Stimulated activated CD4-positive, alpha-beta T cell treated with anti-CD3 and anti-CD28 coated beads, Interleukin-4, amount 100 ng/mL, for 24 hours (primary cell): Measurements from ENCODE around the gene FGFRL1.

Experiments used
- DNase-seq: peaks from one replicate; pipeline ENCODE4 v3.0.0-alpha.2; 2020

Gene FGFRL1

DNA sequence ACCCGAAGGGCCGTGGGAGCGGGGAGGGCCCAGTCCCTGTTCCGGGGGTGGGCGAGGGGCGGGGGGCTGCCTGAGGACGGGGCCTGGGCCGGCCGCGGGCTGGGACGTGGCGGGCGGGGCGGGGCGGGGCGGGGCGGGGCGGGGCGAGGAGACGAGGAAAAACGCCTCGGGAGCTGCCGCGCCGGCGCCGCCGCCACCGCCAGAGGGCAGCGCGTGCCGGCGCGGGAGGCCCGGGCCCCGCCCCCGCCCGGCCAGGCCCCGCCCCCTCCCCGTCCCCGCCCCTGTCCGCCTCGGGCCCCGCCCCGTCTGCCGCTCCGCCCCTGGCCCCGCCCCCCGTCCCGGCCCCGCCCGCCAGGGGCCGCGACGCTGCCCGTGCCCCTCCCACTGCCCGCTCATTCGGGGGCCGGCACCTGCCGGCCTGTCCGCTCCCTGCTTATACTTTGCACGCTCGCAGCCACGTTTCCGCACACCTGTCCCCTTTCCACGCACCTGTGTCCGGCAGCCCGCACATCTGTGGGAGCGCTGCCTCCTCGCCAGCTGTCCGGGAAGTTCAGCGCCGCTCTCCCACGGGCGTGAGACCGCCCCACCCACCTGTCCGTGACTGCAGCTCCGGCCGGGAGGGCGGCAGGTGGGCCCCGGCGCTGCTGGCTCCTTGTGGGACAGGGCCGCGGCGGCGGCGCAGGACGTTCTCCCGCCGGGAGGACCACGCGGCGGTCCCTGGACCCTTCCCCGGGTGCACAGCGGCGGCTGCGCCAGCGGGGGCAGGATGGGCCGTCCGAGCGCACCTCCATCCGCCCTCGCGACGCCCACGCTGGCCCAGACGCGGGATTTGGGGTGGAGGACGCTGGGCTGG, 1.7 kb upstream of the FGFRL1 start:
- DNase-seq = peak; percentile 73

DNA sequence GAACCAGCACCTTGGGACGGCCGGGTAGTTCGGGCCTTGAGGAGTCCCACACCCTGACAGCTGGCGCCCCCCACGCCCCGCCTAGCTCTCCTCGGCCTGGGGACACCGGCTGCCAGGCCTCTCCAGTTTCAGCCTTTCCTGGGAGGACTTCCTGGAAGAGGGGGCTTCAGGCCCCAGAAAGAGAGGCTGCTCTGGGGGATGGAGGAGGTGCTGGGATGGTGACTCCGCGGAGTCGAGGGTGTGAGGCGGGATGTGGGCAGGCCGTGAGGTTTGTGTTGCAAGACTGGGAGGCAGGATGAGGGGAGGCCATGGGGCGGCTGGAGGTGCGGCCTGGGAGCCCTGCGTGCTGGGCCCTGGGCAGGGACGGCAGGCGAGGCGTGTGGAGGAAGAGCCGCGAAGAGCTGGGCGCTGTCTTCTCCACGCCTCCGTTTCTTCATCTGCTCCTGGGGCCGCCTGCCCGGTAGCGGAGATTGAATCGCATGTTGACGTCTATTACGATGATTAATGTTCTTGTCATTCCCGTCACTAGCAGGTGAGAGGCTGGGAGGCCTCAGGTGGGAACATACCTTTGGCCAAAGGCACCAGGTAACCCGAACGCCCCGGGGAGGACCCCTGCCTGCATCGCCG, 918 bp upstream of the FGFRL1 start:
- peak; percentile 68 for DNase-seq

DNA sequence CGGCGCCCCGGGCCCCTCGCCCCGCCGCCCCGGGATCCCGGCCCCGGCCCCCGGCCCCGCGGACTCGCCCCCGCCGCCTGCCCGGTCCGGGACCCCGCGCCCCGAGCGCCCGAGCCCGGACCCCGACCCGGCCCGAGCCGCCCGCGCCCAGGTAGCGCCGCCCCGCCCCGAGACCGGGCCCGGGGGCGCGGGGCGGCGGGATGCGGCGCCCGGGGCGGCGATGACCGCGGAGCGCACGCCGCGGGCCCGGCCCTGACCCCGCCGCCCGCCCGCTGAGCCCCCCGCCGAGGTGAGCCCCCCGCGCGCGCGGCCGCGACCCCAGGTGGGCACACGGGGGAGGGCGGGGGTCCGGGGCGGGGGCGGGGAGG, 224 bp downstream of the FGFRL1 start:
- no peak for DNase-seq

DNA sequence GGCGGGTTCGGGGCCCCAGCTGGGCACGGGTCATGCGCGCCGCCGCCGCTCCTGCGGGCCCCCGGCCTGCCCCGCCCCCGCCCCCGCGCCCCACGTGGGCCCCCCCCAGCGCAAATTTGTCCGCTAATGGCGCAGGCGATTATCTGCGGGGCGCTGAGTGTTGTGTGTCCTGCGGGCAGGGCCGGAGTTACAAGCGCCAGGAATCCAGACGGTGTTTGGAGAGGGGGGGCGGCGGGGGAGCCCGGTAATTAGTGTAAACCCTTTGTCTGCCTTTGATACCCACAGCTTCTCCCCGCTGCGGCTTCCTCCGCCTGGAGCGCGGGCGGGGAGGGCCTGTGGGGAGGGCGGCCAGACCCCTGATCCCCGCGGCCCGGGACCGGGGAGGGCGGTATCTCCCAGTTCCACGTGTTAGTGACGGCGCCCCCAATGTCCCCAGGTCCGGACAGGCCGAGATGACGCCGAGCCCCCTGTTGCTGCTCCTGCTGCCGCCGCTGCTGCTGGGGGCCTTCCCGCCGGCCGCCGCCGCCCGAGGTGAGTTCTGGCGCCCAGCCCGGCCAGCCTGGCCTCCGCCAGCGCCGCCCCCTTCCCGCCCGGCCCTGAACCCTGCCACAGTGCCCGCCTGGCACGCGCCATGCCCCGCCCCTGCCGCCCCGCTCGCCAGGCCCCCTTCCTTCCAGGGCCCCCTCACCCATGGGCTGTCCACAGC, 761 bp downstream of the FGFRL1 start:
- DNase-seq = peak; percentile 31

DNA sequence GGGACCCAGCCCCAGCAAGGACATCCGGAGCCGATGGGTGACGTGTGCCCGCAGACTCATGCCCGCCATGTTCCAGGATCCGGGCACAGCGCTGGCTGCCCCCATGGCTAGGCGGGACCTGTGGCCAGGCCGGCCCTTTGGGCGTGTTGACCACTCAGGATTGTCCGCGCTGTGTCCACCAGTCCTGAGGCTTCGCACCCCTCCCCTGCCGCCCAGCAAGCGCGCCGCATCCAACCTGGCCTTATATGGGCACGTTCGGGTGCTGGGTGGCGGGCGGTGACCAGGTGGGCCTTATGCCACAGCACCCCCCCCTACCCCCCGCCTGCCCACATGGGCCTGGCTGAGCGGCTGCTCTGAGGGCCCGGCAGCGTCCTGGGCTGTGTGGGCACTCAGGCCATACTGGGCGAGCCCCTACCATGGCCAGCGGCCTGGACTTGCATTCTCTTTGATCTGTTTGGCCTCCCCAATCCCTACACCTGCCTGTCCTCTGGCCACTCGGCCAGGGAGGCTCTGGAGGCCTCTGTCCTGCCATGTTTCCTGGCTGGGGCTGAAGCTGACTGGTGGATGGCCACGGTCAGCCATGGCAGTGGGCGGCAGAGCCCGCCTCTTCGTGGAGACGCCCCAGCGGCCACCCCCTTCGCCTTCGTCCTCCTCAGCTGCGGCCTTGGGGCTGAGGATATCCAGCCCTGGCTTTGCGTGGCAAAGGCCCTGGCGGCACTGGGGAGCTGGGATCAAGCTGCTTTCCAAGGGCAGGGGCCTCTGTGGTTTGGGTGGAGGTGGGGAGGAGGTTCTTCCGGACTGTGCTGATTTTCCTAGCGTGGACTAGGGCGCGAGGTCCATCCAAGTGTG, 2.0 kb downstream of the FGFRL1 start:
- DNase-seq = no peak

DNA sequence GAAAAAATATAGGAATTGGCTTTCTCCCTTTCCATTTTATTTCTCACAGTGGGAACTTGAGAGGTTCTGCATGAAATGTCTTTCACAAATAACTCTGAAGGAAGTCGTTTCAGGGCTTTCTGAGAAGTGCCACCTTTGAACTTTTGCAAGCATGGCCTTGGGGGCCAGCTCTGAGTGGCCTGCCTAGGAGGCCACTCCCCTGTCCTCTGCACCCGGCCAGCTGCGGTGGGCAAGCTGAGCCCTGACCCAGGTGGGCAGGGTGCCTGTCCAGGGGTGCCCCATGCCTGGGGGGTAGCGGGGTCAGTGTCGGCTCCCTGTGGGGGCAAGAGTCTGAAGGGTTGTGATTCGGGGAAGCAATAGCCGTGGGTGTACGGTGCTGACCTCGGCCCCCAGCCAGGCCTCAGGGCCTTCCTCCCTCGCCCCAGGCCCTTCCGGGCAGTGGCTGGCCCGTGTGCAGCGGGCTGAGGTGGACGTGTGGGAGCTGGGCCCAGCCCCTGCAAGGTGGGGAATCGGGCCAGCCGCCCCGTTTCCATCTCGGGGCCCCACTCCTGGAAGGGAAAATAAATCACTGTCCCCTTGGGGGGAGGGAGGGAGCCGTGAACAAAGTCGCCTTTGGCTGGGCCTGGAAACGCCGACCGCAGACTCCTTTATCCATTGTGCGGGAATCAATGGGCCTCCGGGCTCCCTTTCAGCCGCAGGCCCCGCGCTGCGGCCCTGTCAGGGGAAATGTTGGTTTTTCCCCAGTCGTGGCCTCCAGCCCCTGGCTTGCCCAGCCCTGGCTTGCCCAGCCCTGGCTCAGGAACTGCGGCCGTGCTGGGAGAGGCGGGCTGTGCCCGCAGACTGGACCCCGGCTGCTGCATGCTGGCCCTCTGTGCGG, 3.1 kb downstream of the FGFRL1 start:
- no peak for DNase-seq

DNA sequence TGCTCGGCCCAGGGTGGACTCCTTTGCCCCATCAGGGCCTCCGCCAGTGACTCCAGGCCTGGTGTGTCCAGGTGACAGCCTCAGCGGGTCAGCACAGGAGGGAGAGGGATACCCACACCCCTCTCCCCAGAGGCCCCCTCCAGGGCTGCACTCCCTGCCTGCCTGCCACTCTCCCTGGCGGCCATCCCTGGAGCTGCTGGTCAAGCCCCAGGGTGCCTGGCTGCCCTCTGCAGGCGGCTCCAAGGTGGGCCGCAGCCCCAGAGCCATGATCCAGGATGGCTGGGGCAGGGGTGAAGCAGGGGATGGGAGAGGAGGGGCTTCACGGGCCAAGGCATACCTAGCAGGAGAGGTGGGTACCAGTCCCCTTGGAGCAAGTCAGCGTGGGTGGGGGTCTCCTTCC, 3.8 kb downstream of the FGFRL1 start:
- no peak for DNase-seq

DNA sequence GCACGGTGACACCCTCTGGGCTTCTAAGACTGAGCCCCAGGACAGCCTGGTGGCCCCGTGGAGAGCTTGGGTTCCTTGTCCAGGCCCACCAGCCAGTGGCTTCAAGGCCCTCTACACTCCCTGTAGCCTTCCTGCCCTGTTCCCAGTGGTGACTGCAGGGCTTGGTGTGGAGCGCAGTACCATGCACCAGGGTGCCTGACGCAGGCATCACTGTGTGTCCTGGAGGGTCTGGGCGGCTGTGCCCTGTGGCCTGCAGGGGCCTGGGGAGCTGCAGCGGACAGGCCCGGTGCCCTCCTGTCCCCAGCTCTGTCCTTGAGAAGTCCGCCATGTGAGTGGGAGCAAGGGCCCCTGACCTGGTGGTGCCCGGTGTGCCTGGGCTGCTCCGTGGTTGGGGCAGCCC, 4.3 kb downstream of the FGFRL1 start:
- no peak for DNase-seq

DNA sequence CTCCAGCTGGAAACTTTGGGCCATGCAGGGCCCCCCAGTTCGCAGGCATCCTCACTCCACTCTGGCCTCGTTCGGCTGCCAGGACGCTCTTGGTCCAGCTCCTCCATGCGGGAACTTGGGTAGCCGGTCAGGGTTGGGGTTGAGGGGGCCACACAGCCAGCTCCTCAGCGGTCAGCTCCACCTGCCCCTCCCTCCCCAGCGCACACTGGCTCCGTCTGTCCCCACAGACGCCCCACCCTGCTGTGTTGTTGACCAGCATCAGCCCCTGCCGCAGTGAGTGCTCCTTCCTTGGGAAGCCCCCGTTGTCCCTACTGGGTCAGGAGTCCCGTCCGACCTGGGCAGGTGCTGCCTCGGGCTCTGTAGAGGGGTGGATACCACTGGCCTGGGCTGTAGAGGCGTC, 5.8 kb downstream of the FGFRL1 start:
- no peak for DNase-seq

DNA sequence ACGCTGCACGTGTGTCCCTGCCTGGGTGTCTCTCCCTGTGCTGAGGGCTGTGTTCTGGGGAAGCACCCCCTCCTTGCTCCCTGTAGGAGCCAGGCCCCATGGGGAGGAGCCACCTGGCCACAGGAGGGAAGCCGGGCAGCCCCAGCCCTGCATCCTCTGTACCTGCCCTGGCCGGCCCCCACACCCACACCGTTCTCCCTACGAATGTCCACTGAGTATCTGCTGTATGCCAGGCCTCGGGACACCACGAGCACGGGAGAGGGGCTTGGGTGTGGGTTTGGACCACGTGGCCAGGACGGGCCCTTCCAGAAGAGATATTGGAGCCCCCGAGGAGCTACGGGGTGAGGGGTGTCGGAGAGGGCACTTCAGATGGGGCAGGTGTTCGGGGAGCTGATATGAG, 6.3 kb downstream of the FGFRL1 start:
- DNase-seq = no peak

DNA sequence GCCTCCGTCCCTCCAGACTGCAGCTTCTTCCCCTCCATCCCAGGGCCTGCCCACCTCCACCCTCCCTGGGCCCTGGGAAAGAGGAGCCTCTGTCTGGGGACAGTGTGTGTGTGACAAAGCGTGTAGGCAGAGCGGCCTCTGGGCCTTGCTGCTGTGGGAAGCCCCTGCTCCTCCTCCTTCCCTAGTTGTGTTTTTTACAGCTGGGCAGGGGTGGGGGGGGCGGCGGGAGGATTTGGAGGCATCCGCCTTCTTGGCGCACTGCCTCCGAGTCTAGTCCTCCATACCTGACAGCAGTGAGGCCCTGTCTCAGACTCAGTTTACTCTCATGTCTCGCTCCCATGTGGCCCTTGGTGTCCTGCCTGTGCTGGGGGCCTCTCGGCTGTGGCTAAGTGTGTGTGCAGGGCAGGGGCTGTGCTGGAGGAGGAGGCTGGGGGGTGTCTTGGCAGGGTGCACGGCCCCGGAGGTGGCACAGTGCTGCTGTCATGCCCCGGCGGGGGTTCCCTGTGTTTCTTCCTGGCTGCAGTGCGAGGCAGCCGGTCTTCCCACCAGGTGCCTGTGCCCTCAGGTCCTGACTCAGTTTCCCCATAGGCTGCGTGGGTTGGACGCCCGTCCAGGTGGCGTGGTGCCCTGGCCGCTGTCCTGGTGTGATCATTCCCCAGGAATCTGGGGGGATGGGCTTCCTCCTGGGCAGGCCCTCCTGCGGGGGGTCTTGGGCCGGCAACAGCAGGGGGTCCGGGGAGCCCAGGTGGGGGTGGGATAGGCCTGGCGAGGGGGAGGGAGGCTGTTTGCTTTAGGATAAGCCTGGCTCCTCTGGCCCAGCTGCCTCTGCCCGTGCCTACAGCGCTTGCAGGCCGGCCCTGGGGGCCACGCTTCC, 7.0 kb downstream of the FGFRL1 start:
- DNase-seq = no peak

DNA sequence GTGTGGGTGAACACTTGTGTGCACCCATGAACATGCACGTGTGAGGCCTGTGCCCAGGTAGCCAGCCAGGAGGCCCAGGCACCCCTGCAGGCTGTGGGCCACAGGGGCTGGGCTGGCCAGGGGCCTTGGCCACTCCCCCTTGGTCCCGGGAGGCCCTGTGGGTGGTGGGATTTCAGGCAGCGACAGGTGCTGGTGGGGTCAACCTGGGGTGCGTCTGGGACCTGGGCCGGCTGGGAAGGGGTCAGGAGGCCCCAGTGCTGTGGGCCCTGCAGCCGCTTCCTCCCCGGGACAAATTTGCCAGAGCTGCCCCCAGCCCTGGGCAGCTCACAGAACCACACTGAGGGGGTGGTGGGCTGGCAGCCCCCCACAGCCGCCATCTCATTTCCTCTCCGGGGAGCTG, 7.9 kb downstream of the FGFRL1 start:
- DNase-seq = no peak

DNA sequence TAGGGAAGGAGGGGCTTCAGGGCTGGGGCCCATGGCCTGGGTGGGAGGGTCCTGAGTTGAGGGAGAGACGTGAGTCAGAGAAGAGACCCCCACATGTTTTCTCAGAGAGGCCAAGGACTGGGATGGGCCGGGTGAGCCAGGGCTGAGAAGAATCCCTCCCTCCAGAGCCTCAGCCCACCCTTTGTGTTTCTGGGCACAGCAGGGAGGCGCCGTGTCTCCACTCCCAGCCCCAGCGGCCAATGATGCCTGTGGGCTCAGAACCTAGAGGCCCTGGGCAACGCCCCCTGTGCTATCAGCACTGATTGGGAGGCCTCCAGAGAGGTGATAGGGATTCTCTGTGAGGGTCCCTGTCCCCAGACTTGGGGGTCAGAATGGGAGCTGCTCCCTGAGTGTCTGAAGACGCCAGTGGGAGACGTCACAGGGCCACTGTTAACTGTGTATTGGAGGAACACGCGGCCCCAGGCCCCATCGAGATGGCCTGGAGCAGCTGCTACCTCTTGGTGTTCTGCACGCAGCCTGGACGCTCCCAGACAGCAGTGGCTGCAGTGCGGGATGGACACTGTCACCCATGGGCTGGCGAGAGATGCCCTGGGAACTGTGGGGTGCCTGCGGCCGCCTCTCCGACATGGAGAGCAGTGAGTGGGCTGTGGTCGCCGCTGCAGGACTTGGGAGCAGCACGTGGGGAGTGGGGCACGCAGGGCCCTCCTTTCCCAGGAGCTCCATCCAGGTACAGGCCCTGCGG, 8.5 kb downstream of the FGFRL1 start:
- DNase-seq = no peak

DNA sequence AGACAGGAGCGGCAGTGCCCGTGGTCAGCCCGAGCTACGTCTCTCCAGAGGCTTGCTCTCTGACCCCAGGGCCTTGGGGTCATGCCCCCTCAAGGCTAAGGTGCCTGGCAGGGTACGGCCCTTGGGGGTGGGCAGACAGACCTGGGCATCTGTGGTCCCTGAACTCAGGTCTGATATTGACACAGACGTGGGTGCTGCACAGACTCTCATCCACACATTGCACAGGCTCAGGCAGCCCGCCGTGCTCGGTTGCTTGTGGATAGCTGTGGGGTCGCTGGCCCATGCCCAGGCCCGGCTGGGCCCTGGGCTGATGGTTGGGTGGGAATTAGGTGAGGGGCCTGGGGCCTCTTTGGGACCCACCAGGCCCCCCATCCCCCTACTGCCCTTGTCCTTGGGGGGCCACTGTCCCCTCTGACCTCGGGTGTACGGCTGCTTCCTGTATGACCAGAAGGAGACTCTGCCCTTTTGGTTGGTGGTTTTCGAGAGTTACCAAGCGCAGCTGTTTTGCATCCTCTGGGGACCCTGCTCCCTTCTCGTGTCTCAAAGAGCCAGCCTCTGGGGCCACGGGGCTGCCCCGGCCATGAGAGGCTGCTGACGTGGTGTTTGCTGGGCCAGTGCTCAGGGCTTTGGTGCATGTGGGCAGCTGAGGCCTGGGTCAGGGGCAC, 10.1 kb downstream of the FGFRL1 start:
- DNase-seq = no peak

DNA sequence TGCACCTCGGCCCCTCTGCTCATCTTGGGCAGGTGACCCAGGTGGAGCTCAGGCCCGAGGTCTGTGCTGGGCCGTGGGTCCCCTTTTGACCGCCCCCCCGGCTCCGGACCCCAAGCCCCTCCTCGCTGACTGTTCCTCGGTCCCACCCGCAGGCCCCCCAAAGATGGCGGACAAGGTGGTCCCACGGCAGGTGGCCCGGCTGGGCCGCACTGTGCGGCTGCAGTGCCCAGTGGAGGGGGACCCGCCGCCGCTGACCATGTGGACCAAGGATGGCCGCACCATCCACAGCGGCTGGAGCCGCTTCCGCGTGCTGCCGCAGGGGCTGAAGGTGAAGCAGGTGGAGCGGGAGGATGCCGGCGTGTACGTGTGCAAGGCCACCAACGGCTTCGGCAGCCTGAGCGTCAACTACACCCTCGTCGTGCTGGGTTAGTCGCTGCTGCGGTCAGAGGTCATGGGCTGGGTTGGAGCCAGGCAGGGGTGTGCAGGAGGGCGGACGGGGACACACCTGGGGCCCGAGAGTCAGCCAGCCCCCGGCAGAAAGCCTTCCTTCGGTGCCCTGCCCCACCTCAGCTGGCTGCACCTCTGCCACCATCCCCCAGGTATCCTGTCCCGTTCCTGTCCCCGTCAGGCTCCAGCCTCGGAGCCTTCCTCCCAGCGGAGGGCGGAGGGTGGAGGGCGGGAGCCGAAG, 10.8 kb downstream of the FGFRL1 start:
- no peak for DNase-seq

DNA sequence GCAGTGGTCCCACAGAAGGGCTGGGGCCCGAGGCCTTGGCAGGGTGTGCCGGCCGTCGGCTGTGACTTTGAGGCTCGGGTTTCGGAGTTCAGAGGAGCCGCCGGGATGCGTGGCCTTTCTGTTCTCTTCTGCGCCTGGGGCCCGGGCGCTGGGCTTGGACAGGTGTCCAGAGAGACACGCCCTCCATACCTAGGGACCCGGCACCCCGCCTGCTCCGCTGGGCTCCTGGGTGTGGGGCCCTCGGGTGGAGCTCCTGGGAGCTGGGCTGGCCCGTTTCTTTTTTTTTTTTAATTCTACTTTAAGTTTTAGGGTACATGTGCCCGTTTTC, 11.3 kb downstream of the FGFRL1 start:
- DNase-seq = no peak

DNA sequence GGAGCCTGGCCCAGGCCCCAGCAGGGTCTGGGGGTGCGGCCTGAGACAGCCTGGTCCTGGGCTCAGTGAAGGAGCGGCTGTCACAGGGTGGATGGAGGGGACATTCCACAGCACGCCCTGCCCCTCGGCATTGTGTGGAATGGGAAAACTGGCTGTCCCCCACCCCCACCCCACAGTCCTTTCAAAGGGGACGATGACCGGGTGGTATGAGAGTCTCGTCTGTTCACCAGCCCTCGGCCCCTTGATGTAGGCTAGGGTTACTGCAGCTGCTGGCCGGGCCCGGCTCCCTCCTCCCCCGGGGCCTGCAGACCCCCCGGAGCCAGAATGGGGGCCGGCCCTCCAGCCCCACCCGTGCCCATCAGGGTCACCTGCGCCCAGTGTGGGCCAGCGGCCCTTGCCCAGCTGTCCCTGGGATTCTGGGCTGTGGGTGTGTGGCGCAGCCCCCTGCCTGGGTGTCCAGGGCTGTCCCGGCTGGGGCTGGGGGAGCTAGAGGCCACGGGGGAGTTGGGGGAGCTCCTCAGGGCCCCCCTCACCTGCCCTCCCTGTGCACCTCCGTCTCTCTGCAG, 11.7 kb downstream of the FGFRL1 start:
- no peak for DNase-seq

DNA sequence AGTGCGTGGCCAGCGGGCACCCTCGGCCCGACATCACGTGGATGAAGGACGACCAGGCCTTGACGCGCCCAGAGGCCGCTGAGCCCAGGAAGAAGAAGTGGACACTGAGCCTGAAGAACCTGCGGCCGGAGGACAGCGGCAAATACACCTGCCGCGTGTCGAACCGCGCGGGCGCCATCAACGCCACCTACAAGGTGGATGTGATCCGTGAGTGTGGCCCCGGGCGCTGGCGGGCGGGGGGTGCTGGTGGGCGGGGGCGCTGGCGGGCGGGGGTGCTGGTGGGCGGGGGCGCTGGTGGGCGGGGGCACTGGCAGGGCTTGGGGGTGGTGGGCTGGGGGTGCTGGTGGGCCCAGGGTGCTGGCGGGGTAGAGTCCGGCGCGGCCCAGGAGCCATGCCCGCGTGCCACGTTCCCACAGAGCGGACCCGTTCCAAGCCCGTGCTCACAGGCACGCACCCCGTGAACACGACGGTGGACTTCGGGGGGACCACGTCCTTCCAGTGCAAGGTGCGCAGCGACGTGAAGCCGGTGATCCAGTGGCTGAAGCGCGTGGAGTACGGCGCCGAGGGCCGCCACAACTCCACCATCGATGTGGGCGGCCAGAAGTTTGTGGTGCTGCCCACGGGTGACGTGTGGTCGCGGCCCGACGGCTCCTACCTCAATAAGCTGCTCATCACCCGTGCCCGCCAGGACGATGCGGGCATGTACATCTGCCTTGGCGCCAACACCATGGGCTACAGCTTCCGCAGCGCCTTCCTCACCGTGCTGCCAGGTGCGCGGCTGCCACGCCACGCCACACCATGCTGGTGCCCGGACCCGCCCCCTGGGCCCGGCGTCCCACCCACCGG, 12.7 kb downstream of the FGFRL1 start:
- DNase-seq = no peak
